Neural cell (in vitro differentiated cells): ENCODE results near the gene ARSI. TPM values are rescaled to one million over a fixed set of nuclear protein-coding genes. Genes with fewer than 3 reads are reported as not detected.

Source experiments
- H2AFZ ChIP-seq: fragments of 200-600, 300-800 bp; sonication (generic), shearing (Covaris generic); 2 replicates; pipeline ENCODE4 v1.6.0; 2014; ENCODE audit warnings: low read depth, mild to moderate bottlenecking, antibody characterized with exemption, low read length, moderate library complexity
- H3F3A ChIP-seq: fragments of 200-600 bp; shearing (Covaris generic); 2 replicates; pipeline ENCODE4 v1.6.1; 2016; ENCODE audit warnings: mild to moderate bottlenecking, moderate library complexity, mixed read lengths, antibody characterized with exemption, low read length; ENCODE audit not compliant: insufficient read depth, poor library complexity, severe bottlenecking
- H3K27ac ChIP-seq: fragments of 200-600, 300-800 bp; sonication (generic), shearing (Covaris generic); 2 replicates; pipeline ENCODE4 v1.5.1; 2014; ENCODE audit warnings: mild to moderate bottlenecking, low read length, moderate library complexity
- H3K27me3 ChIP-seq: fragments of 300-800, 200-600 bp; sonication (generic), shearing (Covaris generic); 2 replicates; pipeline ENCODE4 v1.6.0; 2014; ENCODE audit warnings: mild to moderate bottlenecking, low read depth, low read length, moderate library complexity; ENCODE audit not compliant: insufficient read depth
- H3K36me3 ChIP-seq: fragments of 300-800, 200-600 bp; sonication (generic), shearing (Covaris generic); 2 replicates; pipeline ENCODE4 v1.5.1; 2014; ENCODE audit warnings: mild to moderate bottlenecking, antibody characterized with exemption, low read length, moderate library complexity; ENCODE audit not compliant: insufficient read depth
- H3K4me2 ChIP-seq: fragments of 300-800, 200-600 bp; sonication (generic), shearing (Covaris generic); 2 replicates; pipeline ENCODE4 v1.6.0; 2014; ENCODE audit warnings: mild to moderate bottlenecking, low read length
- H3K4me3 ChIP-seq: fragments of 300-800, 200-600 bp; sonication (generic), shearing (Covaris generic); 2 replicates; pipeline ENCODE4 v1.5.1; 2014; ENCODE audit warnings: mild to moderate bottlenecking, low read length, moderate library complexity
- H3K79me2 ChIP-seq: fragments of 200-600 bp; shearing (Covaris generic); replicated peaks from 2 replicates; pipeline ENCODE4 v1.6.0; 2014; ENCODE audit warnings: mild to moderate bottlenecking, low read length, moderate library complexity; ENCODE audit not compliant: insufficient read depth
- H3K9ac ChIP-seq: fragments of 300-800, 200-600 bp; sonication (generic), shearing (Covaris generic); 2 replicates; pipeline ENCODE4 v1.6.1; 2016; ENCODE audit warnings: mild to moderate bottlenecking, low read length, mixed read lengths
- H3K9me2 ChIP-seq: fragments of 200-600 bp; shearing (Covaris generic); 2 replicates; pipeline ENCODE4 v1.6.1; 2016; ENCODE audit warnings: mild to moderate bottlenecking, low read length, mixed read lengths; ENCODE audit not compliant: insufficient read depth
- H3K9me3 ChIP-seq: fragments of 200-600, 300-800 bp; sonication (generic), shearing (Covaris generic); 2 replicates; pipeline ENCODE4 v1.6.1; 2016; ENCODE audit warnings: mild to moderate bottlenecking, mixed run types, low read length, moderate library complexity, mixed read lengths
- H4K20me1 ChIP-seq: fragments of 200-600 bp; shearing (Covaris generic); 2 replicates; pipeline ENCODE4 v1.6.1; 2016; ENCODE audit warnings: mild to moderate bottlenecking, mixed run types; ENCODE audit not compliant: insufficient read depth
- CTCF ChIP-seq: fragments of 450-650 bp; IDR thresholded peaks from 2 replicates; pipeline ENCODE4 v1.5.1; 2014; ENCODE audit warnings: antibody characterized with exemption, mild to moderate bottlenecking, moderate library complexity; ENCODE audit not compliant: poor library complexity, severe bottlenecking
- EP300 ChIP-seq: fragments of 450-650 bp; conservative IDR thresholded peaks from 2 replicates; pipeline ENCODE4 v1.6.1; 2014; ENCODE audit warnings: antibody characterized with exemption, mild to moderate bottlenecking, moderate library complexity; ENCODE audit not compliant: poor library complexity, severe bottlenecking
- EZH2 ChIP-seq: fragments of 200-600, 300-800 bp; shearing (Covaris generic), sonication (generic); IDR thresholded peaks from 2 replicates; pipeline ENCODE4 v1.6.1; 2014; ENCODE audit warnings: antibody characterized with exemption, low read length, borderline replicate concordance, mild to moderate bottlenecking; ENCODE audit not compliant: insufficient read depth, poor library complexity, severe bottlenecking
- MXI1 ChIP-seq: fragments of 450-650 bp; conservative IDR thresholded peaks from 2 replicates; pipeline ENCODE4 v1.6.1; 2014; ENCODE audit warnings: antibody characterized with exemption, mild to moderate bottlenecking; ENCODE audit not compliant: poor library complexity, severe bottlenecking
- POLR2AphosphoS5 ChIP-seq: IDR thresholded peaks from 2 replicates; pipeline ENCODE4 v1.6.1; 2012
- RAD21 ChIP-seq: fragments of 450-650 bp; conservative IDR thresholded peaks from 2 replicates; pipeline ENCODE4 v1.6.1; 2014; ENCODE audit warnings: antibody characterized with exemption, mild to moderate bottlenecking, moderate library complexity
- SMC3 ChIP-seq: fragments of 450-650 bp; conservative IDR thresholded peaks from 2 replicates; pipeline ENCODE4 v1.6.1; 2014; ENCODE audit warnings: antibody characterized with exemption, mild to moderate bottlenecking, moderate library complexity; ENCODE audit not compliant: poor library complexity
- TAF1 ChIP-seq: IDR thresholded peaks from 2 replicates; pipeline ENCODE4 v1.6.1; 2012; ENCODE audit warnings: low read depth
- polyA plus RNA-seq: library from polyadenylated mRNA; depleted of rRNA; stranded (reverse); fragments of >200 nt; gene quantifications from 2 replicates; pipeline ENCODE4 v1.2.3, GENCODE V29; 2014
- TF ChIP-seq, protein P1 (sequence below): IDR thresholded peaks from 2 replicates; pipeline ENCODE4 v1.6.1; 2012; ENCODE audit warnings: borderline replicate concordance

The ARSI gene
- polyA plus RNA-seq, 1 donor from 2014 or later = not detected

GRCh38 chr5:150321211-150321610 is 18.5 kb upstream of the ARSI start:
- no peak overlapping the region for H3K9ac ChIP-seq
- H3K36me3 ChIP-seq = no peaks in the 10 kb centered on the region
- no peaks in the 10 kb centered on the region for H3K27me3 ChIP-seq
- no peak overlapping the region for H2AFZ ChIP-seq
- no peak overlapping the region for H3K4me2 ChIP-seq
- no peaks in the 10 kb centered on the region for H3K9me2 ChIP-seq
- no peaks in the 10 kb centered on the region for H3K79me2 ChIP-seq
- H3K9me3 ChIP-seq = no peaks in the 10 kb centered on the region
- H3K4me3 ChIP-seq = no peak overlapping the region
- H3F3A ChIP-seq = no peaks in the 10 kb centered on the region
- no peaks in the 10 kb centered on the region for H4K20me1 ChIP-seq
- no peak overlapping the region for H3K27ac ChIP-seq
- no peak for TF ChIP-seq EP300
- TF ChIP-seq POLR2AphosphoS5 = no peak
- no peak for TF ChIP-seq RAD21
- TF ChIP-seq, protein P1, sequence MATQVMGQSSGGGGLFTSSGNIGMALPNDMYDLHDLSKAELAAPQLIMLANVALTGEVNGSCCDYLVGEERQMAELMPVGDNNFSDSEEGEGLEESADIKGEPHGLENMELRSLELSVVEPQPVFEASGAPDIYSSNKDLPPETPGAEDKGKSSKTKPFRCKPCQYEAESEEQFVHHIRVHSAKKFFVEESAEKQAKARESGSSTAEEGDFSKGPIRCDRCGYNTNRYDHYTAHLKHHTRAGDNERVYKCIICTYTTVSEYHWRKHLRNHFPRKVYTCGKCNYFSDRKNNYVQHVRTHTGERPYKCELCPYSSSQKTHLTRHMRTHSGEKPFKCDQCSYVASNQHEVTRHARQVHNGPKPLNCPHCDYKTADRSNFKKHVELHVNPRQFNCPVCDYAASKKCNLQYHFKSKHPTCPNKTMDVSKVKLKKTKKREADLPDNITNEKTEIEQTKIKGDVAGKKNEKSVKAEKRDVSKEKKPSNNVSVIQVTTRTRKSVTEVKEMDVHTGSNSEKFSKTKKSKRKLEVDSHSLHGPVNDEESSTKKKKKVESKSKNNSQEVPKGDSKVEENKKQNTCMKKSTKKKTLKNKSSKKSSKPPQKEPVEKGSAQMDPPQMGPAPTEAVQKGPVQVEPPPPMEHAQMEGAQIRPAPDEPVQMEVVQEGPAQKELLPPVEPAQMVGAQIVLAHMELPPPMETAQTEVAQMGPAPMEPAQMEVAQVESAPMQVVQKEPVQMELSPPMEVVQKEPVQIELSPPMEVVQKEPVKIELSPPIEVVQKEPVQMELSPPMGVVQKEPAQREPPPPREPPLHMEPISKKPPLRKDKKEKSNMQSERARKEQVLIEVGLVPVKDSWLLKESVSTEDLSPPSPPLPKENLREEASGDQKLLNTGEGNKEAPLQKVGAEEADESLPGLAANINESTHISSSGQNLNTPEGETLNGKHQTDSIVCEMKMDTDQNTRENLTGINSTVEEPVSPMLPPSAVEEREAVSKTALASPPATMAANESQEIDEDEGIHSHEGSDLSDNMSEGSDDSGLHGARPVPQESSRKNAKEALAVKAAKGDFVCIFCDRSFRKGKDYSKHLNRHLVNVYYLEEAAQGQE = no peak
- no peak for TF ChIP-seq SMC3
- TF ChIP-seq MXI1 = no peak
- no peak for TF ChIP-seq CTCF
- TF ChIP-seq EZH2 = no peak
- TF ChIP-seq TAF1 = no peak

GRCh38 chr5:150320044-150320613 is 17.4 kb upstream of the ARSI start:
- no peak for TF ChIP-seq EP300
- no peak for TF ChIP-seq CTCF
- no peak for TF ChIP-seq EZH2
- no peak for TF ChIP-seq POLR2AphosphoS5
- TF ChIP-seq TAF1 = no peak
- TF ChIP-seq MXI1 = no peak
- TF ChIP-seq RAD21 = no peak
- TF ChIP-seq SMC3 = no peak
- TF ChIP-seq, protein P1 = no peak

More at GRCh38 chr5:150320044-150320613, 17.4 kb upstream of the ARSI start:
- Histone ChIP-seq H3K9me2 (no peaks in the 10 kb centered on the region), H2AFZ (no peak overlapping the region), H3K9me3 (no peaks in the 10 kb centered on the region), H3K79me2 (no peaks in the 10 kb centered on the region), H3K9ac (no peak overlapping the region), H4K20me1 (no peaks in the 10 kb centered on the region), H3K27me3 (no peaks in the 10 kb centered on the region), H3K36me3 (no peaks in the 10 kb centered on the region), H3K4me2 (no peak overlapping the region), H3K4me3 (no peak overlapping the region), H3K27ac (no peak overlapping the region), H3F3A (no peaks in the 10 kb centered on the region)
